Psoas muscle (tissue), 8 donors: Measurements from ENCODE around the gene CASQ2. TPM values are rescaled to one million over a fixed set of nuclear protein-coding genes. Genes with fewer than 3 reads are reported as not detected.

Experiments used
- ATAC-seq, 4 donors: fragments of 200-7000 bp; cut with Tn5 transposase; one replicate each; pipeline ENCODE4 v1.9.1; 2020; ENCODE audit warnings: moderate library complexity in 3 of 4, mild to moderate bottlenecking in 2 of 4
- DNase-seq, 2 donors: peaks; one replicate each; pipeline ENCODE4 v3.0.0-alpha.2; 2020
- H3K27ac ChIP-seq: fragments of 200-600 bp; one replicate; pipeline ENCODE4 v1.8.0; 2022
- H3K27me3 ChIP-seq, 3 donors: fragments of 200-600 bp in 1 of 3; one replicate each; pipeline versions ENCODE4 v1.6.1 to v1.8.0; 2013 to 2022; ENCODE audit warnings: low read length in 2 of 3, mild to moderate bottlenecking in 2 of 3, moderate library complexity in 1 of 3; ENCODE audit not compliant: insufficient read depth in 3 of 3
- H3K36me3 ChIP-seq, 2 donors: fragments of 200-600 bp in 1 of 2; one replicate each; pipeline versions ENCODE4 v1.6.1 to v1.8.0; 2013 to 2022; ENCODE audit warnings: low read depth in 1 of 2, mild to moderate bottlenecking in 1 of 2, moderate library complexity in 1 of 2; ENCODE audit not compliant: insufficient read depth in 1 of 2
- H3K4me1 ChIP-seq: fragments of 200-600 bp; one replicate; pipeline ENCODE4 v1.8.0; 2022
- H3K4me3 ChIP-seq: fragments of 200-600 bp; one replicate; pipeline ENCODE4 v1.8.0; 2022; ENCODE audit warnings: mild to moderate bottlenecking
- H3K9me3 ChIP-seq: fragments of 200-600 bp; one replicate; pipeline ENCODE4 v1.8.0; 2022
- WGBS, 3 donors: extraction: QIAGEN DNeasy Blood & Tissue Kit; methylation state at CpG; one replicate each; pipeline versions ENCODE4 v1.1.6 to v1.1.7; 2013; 5-methylcytosine and 5-hydroxymethylcytosine counted together
- intact Hi-C, 2 donors: fragments of 100-400 bp; cut with DNase I; formaldehyde crosslinking; loops; one replicate each; pipeline versions ENCODE4 v1.11.0 to v1.14.2; 2022
- polyA plus RNA-seq, 3 donors: library from polyadenylated mRNA; stranded (reverse); fragments of 200-250 nt; gene quantifications; one replicate each; pipeline ENCODE4 v1.2.3, GENCODE V29; 2013
- total RNA-seq, 4 donors: library from RNA; stranded (reverse); fragmentation: NEBNext Ultra II Directional in 2 of 4; extraction: Animal tissue kit (Norgen Biotek cat#: 25700) in 2 of 4; gene quantifications; one replicate each; pipeline versions ENCODE4 v1.2.1 to v1.2.4, GENCODE V29; 2021 to 2023
- TF ChIP-seq, protein P1 (sequence below): fragments of 200-600 bp; IDR thresholded peaks from one replicate; pipeline ENCODE4 v1.8.0; 2022; ENCODE audit warnings: antibody characterized with exemption
- donor health status: healthy with polysubstance abuse.
- donor health status: DM: no; HTN: no; CAD: no; lungs with moderate emphysema.
- donor health status: Bipolar disorder and iron deficiency.
- donor health status: healthy.
- donor health status: DM: yes; HTN: yes; CAD: no.
- donor health status: DM: no; HTN: no; CAD: no.
- donor health status: DM: no; HTN: no; CAD: no.
- donor health status: DM: yes; HTN: yes; CAD: no.

The CASQ2 gene
- total and polyA plus RNA-seq, 7 donors, result 56.4 to 271 (median 84.0) TPM

DNA sequence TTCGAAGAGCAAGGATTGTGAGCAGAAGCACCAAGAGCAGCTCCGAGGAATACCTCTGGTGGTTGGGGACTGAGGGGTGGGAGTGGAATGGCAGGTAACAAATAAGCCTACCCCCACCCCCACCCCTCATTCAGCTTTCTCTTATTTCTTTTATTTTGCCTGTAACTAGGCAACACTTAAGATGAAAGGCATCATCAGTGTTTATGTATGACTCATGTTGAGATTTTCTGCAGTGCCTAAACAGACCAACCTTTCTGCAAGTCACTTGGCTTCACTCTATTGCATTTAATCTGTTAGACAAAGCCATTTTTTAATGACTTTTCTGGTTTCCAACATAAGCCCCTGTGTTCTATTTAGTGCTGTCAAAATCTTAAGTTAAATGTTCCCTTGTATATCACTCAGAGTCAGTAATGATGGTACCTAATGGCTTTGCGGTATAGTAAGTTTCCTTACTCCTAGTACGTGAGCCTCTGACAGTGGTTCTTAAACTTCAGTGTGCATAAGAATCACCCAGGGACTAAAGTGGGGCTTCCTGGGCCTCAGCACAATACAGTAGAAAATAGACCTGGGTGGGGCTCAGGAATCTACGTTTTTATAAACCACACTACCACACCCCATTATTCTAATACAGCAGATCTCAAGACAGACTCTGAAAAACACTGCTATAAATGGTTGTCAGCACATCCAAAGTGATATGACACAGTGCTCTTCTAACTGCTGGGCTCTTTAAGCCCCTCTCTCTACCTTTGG, 19.9 kb downstream of the CASQ2 start:
- 49 to 73% (median 72%) methylated on average over 5 of the region's 5 CpGs for WGBS, 3 donors
- intact Hi-C loops, result no loop called here
- no peak for DNase-seq

DNA sequence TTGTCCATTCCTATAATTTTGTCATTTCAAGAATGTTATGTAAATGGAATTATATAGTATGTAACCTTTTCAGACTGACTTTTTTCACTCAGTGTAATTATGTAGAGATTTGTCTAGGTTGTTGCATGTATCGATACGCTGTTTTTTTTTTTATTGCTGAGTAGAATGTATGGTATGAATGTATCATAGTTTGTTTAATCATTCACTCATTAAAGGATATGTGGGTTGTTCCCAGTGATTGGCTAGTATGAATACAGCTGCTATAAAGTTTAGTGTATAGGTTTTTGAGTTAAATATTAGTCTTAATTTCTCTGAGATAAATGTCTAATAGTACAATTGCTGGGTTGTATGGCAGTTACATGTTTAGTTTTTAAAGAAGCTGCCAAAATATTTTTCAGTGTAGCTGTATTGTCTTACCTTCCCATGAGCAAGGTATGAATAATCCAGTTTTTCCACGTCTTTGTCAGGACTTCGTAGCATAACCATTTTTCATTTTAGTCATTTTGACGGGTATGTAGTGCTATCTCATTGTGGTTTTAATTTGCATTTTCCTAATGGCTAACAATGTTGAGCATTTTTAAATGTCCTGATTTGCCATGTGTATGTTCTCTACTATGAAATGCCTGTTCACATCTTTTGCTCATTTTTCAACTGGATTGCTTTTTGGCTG, 22.4 kb downstream of the CASQ2 start:
- DNase-seq, result no peak

More for the DNA sequence above, 19.9 kb downstream of the CASQ2 start:
- H3K27me3 ChIP-seq, result no peaks in the 10 kb centered on the region
- no peaks in the 10 kb centered on the region for H3K9me3 ChIP-seq
- no peak for ATAC-seq
- TF ChIP-seq, protein P1, sequence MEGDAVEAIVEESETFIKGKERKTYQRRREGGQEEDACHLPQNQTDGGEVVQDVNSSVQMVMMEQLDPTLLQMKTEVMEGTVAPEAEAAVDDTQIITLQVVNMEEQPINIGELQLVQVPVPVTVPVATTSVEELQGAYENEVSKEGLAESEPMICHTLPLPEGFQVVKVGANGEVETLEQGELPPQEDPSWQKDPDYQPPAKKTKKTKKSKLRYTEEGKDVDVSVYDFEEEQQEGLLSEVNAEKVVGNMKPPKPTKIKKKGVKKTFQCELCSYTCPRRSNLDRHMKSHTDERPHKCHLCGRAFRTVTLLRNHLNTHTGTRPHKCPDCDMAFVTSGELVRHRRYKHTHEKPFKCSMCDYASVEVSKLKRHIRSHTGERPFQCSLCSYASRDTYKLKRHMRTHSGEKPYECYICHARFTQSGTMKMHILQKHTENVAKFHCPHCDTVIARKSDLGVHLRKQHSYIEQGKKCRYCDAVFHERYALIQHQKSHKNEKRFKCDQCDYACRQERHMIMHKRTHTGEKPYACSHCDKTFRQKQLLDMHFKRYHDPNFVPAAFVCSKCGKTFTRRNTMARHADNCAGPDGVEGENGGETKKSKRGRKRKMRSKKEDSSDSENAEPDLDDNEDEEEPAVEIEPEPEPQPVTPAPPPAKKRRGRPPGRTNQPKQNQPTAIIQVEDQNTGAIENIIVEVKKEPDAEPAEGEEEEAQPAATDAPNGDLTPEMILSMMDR, result no peak
- peaks cover 20% of the 10 kb centered on the region for H3K4me1 ChIP-seq
- no peak overlapping the region for H3K4me3 ChIP-seq
- no peak overlapping the region for H3K27ac ChIP-seq
- peaks cover 0 to 14% of the 10 kb centered on the region in 2 donors for H3K36me3 ChIP-seq

DNA sequence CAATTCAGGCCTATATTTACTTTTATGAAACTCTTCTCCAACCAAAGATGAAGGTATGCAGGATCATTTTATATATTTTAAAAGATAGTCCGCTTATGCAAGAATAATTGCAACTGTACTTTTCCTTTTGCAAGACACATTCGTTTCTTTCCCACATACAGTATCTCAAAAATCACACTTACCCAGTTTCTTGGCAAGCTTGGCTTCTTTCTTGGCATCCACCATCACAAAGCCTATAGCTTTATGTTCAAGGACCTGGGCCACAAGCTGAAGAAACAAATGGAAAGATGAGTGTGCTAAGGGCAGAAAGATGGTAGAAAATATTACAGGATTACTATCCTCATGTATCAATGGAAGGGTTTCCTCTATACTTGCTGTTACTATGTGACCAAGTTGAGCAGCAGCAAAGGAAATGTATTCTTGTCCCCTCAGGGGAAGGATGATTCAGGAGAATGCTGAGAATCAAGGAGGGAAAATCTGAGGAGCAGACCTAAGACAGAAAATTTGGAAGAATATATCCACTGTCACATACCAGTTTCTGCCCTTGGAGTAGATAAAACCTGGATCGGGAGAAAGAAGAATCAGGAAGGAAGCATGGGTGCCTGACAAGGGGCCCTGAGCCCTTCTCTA, 23.8 kb downstream of the CASQ2 start:
- Histone ChIP-seq H3K27ac (no peak overlapping the region), H3K36me3 (peaks cover 0 to 38% of the 10 kb centered on the region in 2 donors), H3K4me1 (peaks cover 3% of the 10 kb centered on the region), H3K4me3 (no peak overlapping the region), H3K27me3 (no peaks in the 10 kb centered on the region), H3K9me3 (no peaks in the 10 kb centered on the region)
- no peak for DNase-seq
- intact Hi-C loops, result no loop called here
- TF ChIP-seq, protein P1, result no peak
- ATAC-seq, result no peak
- WGBS, 3 donors, result 79 to 91% (median 88%) methylated on average over 3 of the region's 3 CpGs

More for the DNA sequence above, 22.4 kb downstream of the CASQ2 start:
- ATAC-seq, result no peak
- H3K9me3 ChIP-seq, result no peaks in the 10 kb centered on the region
- H3K4me3 ChIP-seq, result no peak overlapping the region
- peaks cover 0 to 24% of the 10 kb centered on the region in 2 donors for H3K36me3 ChIP-seq
- H3K4me1 ChIP-seq, result peaks cover 3% of the 10 kb centered on the region
- TF ChIP-seq, protein P1, result no peak
- 73 to 92% (median 89%) methylated on average over 5 of the region's 5 CpGs for WGBS, 3 donors
- no peaks in the 10 kb centered on the region for H3K27me3 ChIP-seq
- no peak overlapping the region for H3K27ac ChIP-seq
- intact Hi-C loops, result no loop called here

DNA sequence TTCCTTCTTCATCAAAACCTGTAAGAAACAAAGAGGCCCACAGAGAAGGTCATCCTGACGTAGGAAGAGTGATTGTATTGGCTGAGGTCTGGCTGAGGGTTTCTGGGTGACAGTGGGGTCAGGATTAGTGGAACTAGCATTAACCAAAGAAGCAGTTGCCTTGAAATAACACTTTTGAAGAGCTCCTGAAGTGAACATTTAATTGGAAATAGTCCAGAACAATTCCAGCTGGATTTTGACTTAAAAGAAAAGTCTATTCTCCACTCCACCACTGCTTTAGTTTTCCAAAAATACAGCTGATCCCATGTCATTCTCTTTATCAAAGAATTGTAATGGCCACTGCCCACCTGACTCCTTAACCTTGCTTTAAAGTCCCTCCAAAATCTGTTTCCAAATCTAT, 27.7 kb downstream of the CASQ2 start:
- Histone ChIP-seq H3K4me1 (no peaks in the 10 kb centered on the region), H3K27ac (no peak overlapping the region), H3K9me3 (no peaks in the 10 kb centered on the region), H3K4me3 (no peak overlapping the region), H3K27me3 (no peaks in the 10 kb centered on the region), H3K36me3 (peaks cover 2 to 63% of the 10 kb centered on the region in 2 donors)
- intact Hi-C loops, result no loop called here
- TF ChIP-seq, protein P1, result no peak
- 74 to 85% (median 81%) methylated on average over 1 of the region's 1 CpG for WGBS, 3 donors
- DNase-seq (no peak), ATAC-seq (no peak)
